ENCODE data around the gene ZNF12.
"Not testable (repeated sequence)": the region's sequence is repeated elsewhere in the genome, so short reads cannot be mapped to it uniquely, and the experiment has no call there.

ZNF12 gene

GRCh38 chr7:6706666-6707407, at the start of gene ZNF12:
Gene ZNF12 (minus strand): TSS chr7:6706947. CDS start chr7:6705173, 1,774 bp downstream.
- peak; percentile 92 to 95 for DNase-seq (ENCODE audit: low read depth in 2 of 2)

- DNase-seq (ENCODE audit: low read depth in 2 of 2), result not testable (repeated sequence)
These were observed 47.2 kb upstream of the ZNF12 start, which contains the start of gene RSPH10B2 for GRCh38 chr7:6753964-6754363. Gene RSPH10B2 (plus strand): TSS chr7:6754103. CDS start chr7:6757678, 3,575 bp downstream.

GRCh38 chr7:6750173-6750572, 43.4 kb upstream of the ZNF12 start:
- not testable (repeated sequence) for DNase-seq (ENCODE audit: low read depth in 2 of 2)

- DNase-seq (ENCODE audit: low read depth in 2 of 2), result not testable (repeated sequence)
These were observed 42.6 kb upstream of the ZNF12 start for GRCh38 chr7:6749335-6749734.

GRCh38 chr7:6744410-6745100, 37.8 kb upstream of the ZNF12 start:
- not testable (repeated sequence) for DNase-seq (ENCODE audit: low read depth in 2 of 2)

GRCh38 chr7:6738415-6738814, 31.7 kb upstream of the ZNF12 start:
- not testable (repeated sequence) for DNase-seq (ENCODE audit: low read depth in 2 of 2)

- no peak for DNase-seq (ENCODE audit: low read depth in 2 of 2)
These were observed 23.5 kb upstream of the ZNF12 start for GRCh38 chr7:6730343-6730633.

- peak; percentile 74 to 84 for DNase-seq (ENCODE audit: low read depth in 2 of 2)
These were observed 23.0 kb upstream of the ZNF12 start for GRCh38 chr7:6729492-6730342.

GRCh38 chr7:6728893-6729491, 22.2 kb upstream of the ZNF12 start:
- not testable (repeated sequence) for DNase-seq (ENCODE audit: low read depth in 2 of 2)

GRCh38 chr7:6727663-6728062, 20.9 kb upstream of the ZNF12 start:
- DNase-seq (ENCODE audit: low read depth in 2 of 2), result no peak

GRCh38 chr7:6726341-6726740, 19.6 kb upstream of the ZNF12 start:
- not testable (repeated sequence) for DNase-seq (ENCODE audit: low read depth in 2 of 2)

- no peak for DNase-seq (ENCODE audit: low read depth in 2 of 2)
These were observed 18.3 kb upstream of the ZNF12 start for GRCh38 chr7:6725003-6725402.

GRCh38 chr7:6724351-6724750, 17.6 kb upstream of the ZNF12 start:
- DNase-seq (ENCODE audit: low read depth in 2 of 2), result not testable (repeated sequence)

- DNase-seq (ENCODE audit: low read depth in 2 of 2), result no peak
These were observed 11.4 kb upstream of the ZNF12 start for GRCh38 chr7:6718124-6718523.

GRCh38 chr7:6715898-6716297, 9.2 kb upstream of the ZNF12 start:
- not testable (repeated sequence) for DNase-seq (ENCODE audit: low read depth in 2 of 2)

- no peak for DNase-seq (ENCODE audit: low read depth in 2 of 2)
These were observed 7.6 kb upstream of the ZNF12 start for GRCh38 chr7:6714360-6714759.

- peak in 1 of 2 donors; percentile 5 for DNase-seq (ENCODE audit: low read depth in 2 of 2)
These were observed 3.1 kb upstream of the ZNF12 start for GRCh38 chr7:6709808-6710207.

- no peak for DNase-seq (ENCODE audit: low read depth in 2 of 2)
These were observed 1.6 kb upstream of the ZNF12 start for GRCh38 chr7:6708304-6708703.

- DNase-seq (ENCODE audit: low read depth in 2 of 2), result peak; percentile 1 to 7
These were observed 635 bp downstream of the ZNF12 start for GRCh38 chr7:6705959-6706665.

- no peak for DNase-seq (ENCODE audit: low read depth in 2 of 2)
These were observed 4.9 kb downstream of the ZNF12 start for GRCh38 chr7:6701860-6702259.

GRCh38 chr7:6700793-6701192, 6.0 kb downstream of the ZNF12 start:
- no peak for DNase-seq (ENCODE audit: low read depth in 2 of 2)
